A549 (cell line): ENCODE results near the gene GMPR2. TPM values are rescaled to one million over a fixed set of nuclear protein-coding genes. Genes with fewer than 3 reads are reported as not detected.

ENCODE experiments used
- ATAC-seq, 2 experiments: fragments of 200-7000 bp in 1 of 2; fragments of >200 bp in 1 of 2; cut with Nextera tagmentation in 1 of 2; cut with Tn5 transposase in 1 of 2; 3 replicates each; pipeline versions ENCODE4 v1.8.0 to v1.9.1; 2018 to 2020; ENCODE audit warnings: mild to moderate bottlenecking in 1 of 2, moderate library complexity in 1 of 2
- CTCF ChIA-PET: fragments of 300-600 bp; sonication (Branson Sonifier 250); formaldehyde crosslinking; extraction: SDS; loops from one replicate; lab custom pipeline; 2021; ENCODE audit warnings: antibody characterized with exemption, inconsistent platforms; lab: Yijun Ruan, JAX
- POLR2A ChIA-PET: fragments of 350-600 bp; formaldehyde crosslinking; extraction: SDS; loops from one replicate; lab custom pipeline; 2021; ENCODE audit warnings: antibody characterized with exemption, inconsistent platforms; lab: Yijun Ruan, JAX
- DNase-seq, 2 experiments: peaks; one replicate each; pipeline versions ENCODE4 v3.0.0 to v3.0.0-alpha.2; 2011 to 2016; ENCODE audit warnings: low read depth in 1 of 2, low spot score in 1 of 2
- FAIRE-seq: peaks from 2 replicates; lab custom pipeline; 2011; peaks lifted over from hg19 to GRCh38; lab: Jason Lieb, UNC
- H3K27ac ChIP-seq, 2 experiments: fragments of >200 bp; sonication (Bioruptor Twin); formaldehyde crosslinking; 3 replicates each; pipeline ENCODE4 v1.5.1; 2016 to 2017
- H3K4me1 ChIP-seq: fragments of >200 bp; sonication (Bioruptor Twin); formaldehyde crosslinking; 3 replicates; pipeline ENCODE4 v1.6.1; 2016
- H3K4me2 ChIP-seq: fragments of >200 bp; sonication (Bioruptor Twin); formaldehyde crosslinking; 3 replicates; pipeline ENCODE4 v1.6.1; 2016
- H3K4me3 ChIP-seq: fragments of >200 bp; sonication (Bioruptor Twin); formaldehyde crosslinking; 3 replicates; pipeline ENCODE4 v1.5.1; 2016
- H3K9me3 ChIP-seq: fragments of >200 bp; sonication (Bioruptor Twin); formaldehyde crosslinking; 3 replicates; pipeline ENCODE4 v1.6.1; 2016
- BHLHE40 ChIP-seq: IDR thresholded peaks from 2 replicates; pipeline ENCODE4 v1.6.1; 2012; ENCODE audit warnings: low read depth, low read length, inconsistent platforms
- CBX8 ChIP-seq: fragments of 200-600 bp; sonication (generic); IDR thresholded peaks from 2 replicates; pipeline ENCODE4 v1.6.1; 2016
- CTCF ChIP-seq: fragments of >200 bp; sonication (Bioruptor Twin); formaldehyde crosslinking; IDR thresholded peaks from 3 replicates; pipeline ENCODE4 v1.5.1; 2016
- E2F6 ChIP-seq: IDR thresholded peaks from 2 replicates; pipeline ENCODE4 v1.6.1; 2012; ENCODE audit warnings: low read depth, borderline replicate concordance
- FOSB ChIP-seq: fragments of 250-450 bp; sonication (Bioruptor Pico); IDR thresholded peaks from 2 replicates; pipeline ENCODE4 v1.5.0; 2020; ENCODE audit warnings: mild to moderate bottlenecking, moderate library complexity
- FOXS1 ChIP-seq: fragments of 250-450 bp; sonication (Bioruptor Pico); IDR thresholded peaks from 2 replicates; pipeline ENCODE4 v1.5.0; 2020; ENCODE audit warnings: mild to moderate bottlenecking, moderate library complexity
- GATA3 ChIP-seq: IDR thresholded peaks from 2 replicates; pipeline ENCODE4 v1.6.1; 2012; ENCODE audit warnings: borderline replicate concordance
- HMGXB4 ChIP-seq: fragments of 250-450 bp; sonication (Bioruptor Pico); IDR thresholded peaks from 2 replicates; pipeline ENCODE4 v1.5.0; 2021; ENCODE audit warnings: mild to moderate bottlenecking, moderate library complexity, borderline replicate concordance
- HOXA7 ChIP-seq: fragments of 250-450 bp; sonication (Bioruptor Pico); IDR thresholded peaks from 2 replicates; pipeline ENCODE4 v1.5.0; 2020; ENCODE audit warnings: mild to moderate bottlenecking, moderate library complexity
- JUN ChIP-seq, 2 experiments: fragments of >200 bp; sonication (Bioruptor Twin); formaldehyde crosslinking; IDR thresholded peaks; 2 replicates in 1 of 2; 3 replicates in 1 of 2; pipeline ENCODE4 v1.6.1; 2016 to 2017
- MAFK ChIP-seq: fragments of 450-650 bp; IDR thresholded peaks from 2 replicates; pipeline ENCODE4 v1.6.1; 2014; ENCODE audit not compliant: partially characterized antibody
- MAX ChIP-seq: IDR thresholded peaks from 2 replicates; pipeline ENCODE4 v1.6.1; 2012
- NR3C1 ChIP-seq: fragments of >200 bp; sonication (Bioruptor Twin); formaldehyde crosslinking; IDR thresholded peaks from 3 replicates; pipeline ENCODE4 v1.6.1; 2017
- RCOR1 ChIP-seq: fragments of 150-350 bp; IDR thresholded peaks from 2 replicates; pipeline ENCODE4 v1.6.1; 2014; ENCODE audit warnings: antibody characterized with exemption, low read length, low read depth
- REST ChIP-seq: fragments of 200-600 bp; sonication (generic); IDR thresholded peaks from 2 replicates; pipeline ENCODE4 v1.6.1; 2016; ENCODE audit warnings: antibody characterized with exemption, mild to moderate bottlenecking, moderate library complexity
- SMC3 ChIP-seq: fragments of >200 bp; sonication (Bioruptor Twin); formaldehyde crosslinking; IDR thresholded peaks from 3 replicates; pipeline ENCODE4 v1.6.1; 2018; ENCODE audit warnings: inconsistent platforms
- TP53 ChIP-seq: fragments of 250-450 bp; sonication (Bioruptor Pico); IDR thresholded peaks from 2 replicates; pipeline ENCODE4 v1.5.0; 2021; ENCODE audit warnings: mild to moderate bottlenecking, moderate library complexity
- ZNF302 ChIP-seq: fragments of 250-450 bp; sonication (Bioruptor Pico); IDR thresholded peaks from 2 replicates; pipeline ENCODE4 v1.9.0; 2021; ENCODE audit warnings: inconsistent platforms, mild to moderate bottlenecking, moderate library complexity
- WGBS: methylation state at CpG from one replicate; pipeline ENCODE4 v1.1.6; 2017; ENCODE audit errors: missing lambda C conversion rate; 5-methylcytosine and 5-hydroxymethylcytosine counted together
- polyA plus RNA-seq, 4 experiments: library from polyadenylated mRNA; depleted of rRNA in 3 of 4; stranded (reverse); fragments of >200 nt; fragmentation: RNase III in 1 of 4; extraction: RNeasy Plus Mini Kit Qiagen cat#74134 plus additional on column Dnase treatment in 1 of 4; gene quantifications; 2 replicates in 3 of 4; 3 replicates in 1 of 4; pipeline ENCODE4 v1.2.3, GENCODE V29; 2011 to 2017

Gene GMPR2
- polyA plus RNA-seq, 2 of the 4 experiments (the other 2 are of a cell fraction) = 70.0 to 91.7 TPM

- TF ChIP-seq REST (no peak), ZNF302 (CRISPR knock-in tag) (no peak), BHLHE40 (no peak), SMC3 (no peak)
- TF ChIP-seq, all 56 proteins: peak for 0
Measured at GRCh38 chr14:24183014-24183481, 49.7 kb upstream of the GMPR2 start (continued).

- DNase-seq = no peak
- TF ChIP-seq HOXA7 (CRISPR knock-in tag) = no peak
- no peak for TF ChIP-seq E2F6
- TF ChIP-seq FOSB = no peak
- no peak for TF ChIP-seq CBX8
- no peak for TF ChIP-seq ZNF302 (CRISPR knock-in tag)
- TF ChIP-seq JUN (IDR thresholded peaks at IDR 0.05) = no peak
- TF ChIP-seq CTCF = no peak
- TF ChIP-seq MAX = no peak
- TF ChIP-seq RCOR1 = no peak
- TF ChIP-seq HMGXB4 (CRISPR knock-in tag) = no peak
- no peak for TF ChIP-seq SMC3
- no peak for TF ChIP-seq FOXS1 (CRISPR knock-in tag)
- no peak for TF ChIP-seq GATA3
- no peak for TF ChIP-seq NR3C1
- TF ChIP-seq MAFK = no peak
- TF ChIP-seq TP53 = no peak
- TF ChIP-seq BHLHE40 = no peak
- no peak for ATAC-seq
- peaks cover 13% of the 10 kb centered on the region for H3K4me1 ChIP-seq
- no peak for FAIRE-seq
- no peaks in the 10 kb centered on the region for H3K9me3 ChIP-seq
- WGBS = 89% methylated on average over 16 of the region's 19 CpGs
- POLR2A ChIA-PET = no interaction called here
- no peak overlapping the region for H3K4me3 ChIP-seq
- CTCF ChIA-PET = interaction anchor here (1.0 to 8.0 kb wide), 5 partner anchors 11 to 113 kb away, joined by 4 to 64 read pairs (median 5); partner anchors contain the start of genes IRF9 and TM9SF1
- H3K4me2 ChIP-seq = no peak overlapping the region
- H3K27ac ChIP-seq = no peak overlapping the region
Measured at GRCh38 chr14:24184104-24184970, 48.4 kb upstream of the GMPR2 start.
